MM.1S (cell line): ENCODE data around the gene RBMS3.

Experiments used
- DNase-seq: peaks from one replicate; pipeline ENCODE4 v3.0.0-alpha.2; 2015
- H2AFZ ChIP-seq: fragments of 300-600 bp; sonication (generic); 2 replicates; pipeline ENCODE4 v1.6.0; 2016; ENCODE audit warnings: antibody characterized with exemption, low read length
- H3F3A ChIP-seq: fragments of 300-600 bp; sonication (generic); 2 replicates; pipeline ENCODE4 v1.6.1; 2016; ENCODE audit warnings: mild to moderate bottlenecking, antibody characterized with exemption, low read length, moderate library complexity, mixed read lengths; ENCODE audit not compliant: insufficient read depth
- H3K27ac ChIP-seq: fragments of 300-600 bp; sonication (generic); 2 replicates; pipeline ENCODE4 v1.5.1; 2016; ENCODE audit warnings: mild to moderate bottlenecking, low read length
- H3K27me3 ChIP-seq: fragments of 300-600 bp; sonication (generic); replicated peaks from 2 replicates; pipeline ENCODE4 v1.6.0; 2016; ENCODE audit warnings: low read length; ENCODE audit not compliant: insufficient read depth
- H3K36me3 ChIP-seq: fragments of 300-600 bp; sonication (generic); replicated peaks from 2 replicates; pipeline ENCODE4 v1.6.1; 2016; ENCODE audit warnings: mild to moderate bottlenecking, low read length, mixed read lengths; ENCODE audit not compliant: insufficient read depth
- H3K4me1 ChIP-seq: fragments of 300-600 bp; sonication (generic); 2 replicates; pipeline ENCODE4 v1.6.1; 2016; ENCODE audit warnings: low read length, mixed read lengths
- H3K4me2 ChIP-seq: fragments of 300-600 bp; sonication (generic); 2 replicates; pipeline ENCODE4 v1.6.0; 2016; ENCODE audit warnings: low read depth, low read length
- H3K4me3 ChIP-seq: fragments of 300-600 bp; sonication (generic); 2 replicates; pipeline ENCODE4 v1.5.1; 2016; ENCODE audit warnings: low read length, mixed read lengths
- H3K79me2 ChIP-seq: fragments of 300-600 bp; sonication (generic); 2 replicates; pipeline ENCODE4 v1.6.1; 2016; ENCODE audit warnings: mixed run types, low read length, mixed read lengths
- H3K9ac ChIP-seq: fragments of 300-600 bp; sonication (generic); 2 replicates; pipeline ENCODE4 v1.6.1; 2016; ENCODE audit warnings: low read length, mixed read lengths
- H3K9me2 ChIP-seq: fragments of 300-600 bp; sonication (generic); replicated peaks from 2 replicates; pipeline ENCODE4 v1.6.1; 2016; ENCODE audit warnings: mild to moderate bottlenecking, low read length, mixed read lengths; ENCODE audit not compliant: insufficient read depth
- H3K9me3 ChIP-seq: fragments of 300-600 bp; sonication (generic); replicated peaks from 2 replicates; pipeline ENCODE4 v1.6.1; 2016; ENCODE audit warnings: mild to moderate bottlenecking, low read length, mixed read lengths; ENCODE audit not compliant: insufficient read depth
- H4K20me1 ChIP-seq: fragments of 300-600 bp; sonication (generic); 2 replicates; pipeline ENCODE4 v1.6.1; 2016; ENCODE audit warnings: mild to moderate bottlenecking, low read length, moderate library complexity, mixed read lengths; ENCODE audit not compliant: insufficient read depth
- EZH2 ChIP-seq: fragments of 300-600 bp; sonication (generic); optimal IDR thresholded peaks from 2 replicates; pipeline ENCODE3; 2017; ENCODE audit warnings: low read depth, mild to moderate bottlenecking, antibody characterized with exemption, low read length, mixed read lengths
- EZH2phosphoT487 ChIP-seq: fragments of 300-600 bp; sonication (generic); IDR thresholded peaks from 2 replicates; pipeline ENCODE4 v1.6.1; 2018; ENCODE audit warnings: antibody characterized with exemption, low read length
- TF ChIP-seq, protein P1 (sequence below): fragments of 300-600 bp; sonication (generic); IDR thresholded peaks from 2 replicates; pipeline ENCODE4 v1.5.1; 2016; ENCODE audit warnings: antibody characterized with exemption, low read length, mixed read lengths

RBMS3 gene

DNA sequence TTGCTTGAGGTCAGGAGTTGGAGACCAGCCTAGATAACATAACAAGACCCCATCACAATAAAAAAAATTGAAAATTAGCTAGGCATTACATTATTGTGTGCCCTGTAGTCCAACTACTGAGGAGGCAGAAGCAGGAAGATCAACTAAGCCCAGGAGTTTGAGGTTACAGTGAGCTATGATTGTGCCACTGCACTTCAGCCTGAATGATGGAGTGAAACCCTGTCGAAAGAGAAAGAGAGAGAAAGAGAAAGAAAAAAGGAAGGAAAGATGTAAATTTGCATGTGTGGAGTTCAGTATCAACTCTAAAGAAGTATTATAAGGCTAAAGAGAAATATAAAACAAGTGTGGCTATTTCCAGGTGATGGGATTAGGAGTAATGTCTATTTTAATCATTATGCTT is 661.4 kb downstream of the RBMS3 start:
- H3K36me3 ChIP-seq, result no peaks in the 10 kb centered on the region
- TF ChIP-seq, protein P1, sequence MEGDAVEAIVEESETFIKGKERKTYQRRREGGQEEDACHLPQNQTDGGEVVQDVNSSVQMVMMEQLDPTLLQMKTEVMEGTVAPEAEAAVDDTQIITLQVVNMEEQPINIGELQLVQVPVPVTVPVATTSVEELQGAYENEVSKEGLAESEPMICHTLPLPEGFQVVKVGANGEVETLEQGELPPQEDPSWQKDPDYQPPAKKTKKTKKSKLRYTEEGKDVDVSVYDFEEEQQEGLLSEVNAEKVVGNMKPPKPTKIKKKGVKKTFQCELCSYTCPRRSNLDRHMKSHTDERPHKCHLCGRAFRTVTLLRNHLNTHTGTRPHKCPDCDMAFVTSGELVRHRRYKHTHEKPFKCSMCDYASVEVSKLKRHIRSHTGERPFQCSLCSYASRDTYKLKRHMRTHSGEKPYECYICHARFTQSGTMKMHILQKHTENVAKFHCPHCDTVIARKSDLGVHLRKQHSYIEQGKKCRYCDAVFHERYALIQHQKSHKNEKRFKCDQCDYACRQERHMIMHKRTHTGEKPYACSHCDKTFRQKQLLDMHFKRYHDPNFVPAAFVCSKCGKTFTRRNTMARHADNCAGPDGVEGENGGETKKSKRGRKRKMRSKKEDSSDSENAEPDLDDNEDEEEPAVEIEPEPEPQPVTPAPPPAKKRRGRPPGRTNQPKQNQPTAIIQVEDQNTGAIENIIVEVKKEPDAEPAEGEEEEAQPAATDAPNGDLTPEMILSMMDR, result no peak
- no peak for TF ChIP-seq EZH2
- no peak for TF ChIP-seq EZH2phosphoT487
- H3K9ac ChIP-seq, result no peak overlapping the region
- H3K4me3 ChIP-seq, result no peak overlapping the region
- no peak overlapping the region for H2AFZ ChIP-seq
- H4K20me1 ChIP-seq, result no peaks in the 10 kb centered on the region
- no peak overlapping the region for H3K27ac ChIP-seq
- H3K9me2 ChIP-seq, result no peaks in the 10 kb centered on the region
- no peaks in the 10 kb centered on the region for H3K79me2 ChIP-seq
- DNase-seq, result no peak
- H3K9me3 ChIP-seq, result no peaks in the 10 kb centered on the region
- H3K4me1 ChIP-seq, result peaks cover 6% of the 10 kb centered on the region
- no peaks in the 10 kb centered on the region for H3K27me3 ChIP-seq
- no peak overlapping the region for H3K4me2 ChIP-seq
- no peaks in the 10 kb centered on the region for H3F3A ChIP-seq

DNA sequence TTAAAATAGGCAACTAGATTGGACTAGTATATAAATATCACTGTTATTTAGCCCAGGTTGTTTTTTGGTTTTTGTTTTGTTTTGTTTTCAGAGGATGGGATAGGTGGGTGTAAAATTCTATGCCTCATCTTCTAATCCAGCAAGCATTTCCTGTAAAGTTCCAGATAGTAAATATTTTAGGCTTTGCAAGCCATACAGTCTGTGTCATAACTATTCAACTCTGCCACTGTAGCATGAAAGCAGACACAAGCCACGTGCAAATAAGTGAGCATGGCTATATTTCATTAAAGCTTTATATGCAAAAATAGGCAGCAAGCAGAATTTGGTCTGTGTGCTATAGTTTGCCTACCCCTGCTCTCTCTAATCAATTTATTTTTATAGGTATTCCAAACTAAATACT is 668.3 kb downstream of the RBMS3 start:
- H3K27ac ChIP-seq, result no peak overlapping the region
- no peaks in the 10 kb centered on the region for H3K4me1 ChIP-seq
- H3K4me3 ChIP-seq, result no peak overlapping the region
- no peak overlapping the region for H3K9ac ChIP-seq
- H3F3A ChIP-seq, result no peaks in the 10 kb centered on the region
- H2AFZ ChIP-seq, result no peak overlapping the region
- H3K27me3 ChIP-seq, result no peaks in the 10 kb centered on the region
- no peak for TF ChIP-seq EZH2
- TF ChIP-seq, protein P1, result no peak
- TF ChIP-seq EZH2phosphoT487, result no peak
- no peaks in the 10 kb centered on the region for H3K36me3 ChIP-seq
- H3K9me2 ChIP-seq, result no peaks in the 10 kb centered on the region
- no peaks in the 10 kb centered on the region for H3K79me2 ChIP-seq
- H3K4me2 ChIP-seq, result no peak overlapping the region
- DNase-seq, result no peak
- H3K9me3 ChIP-seq, result no peaks in the 10 kb centered on the region
- no peaks in the 10 kb centered on the region for H4K20me1 ChIP-seq

DNA sequence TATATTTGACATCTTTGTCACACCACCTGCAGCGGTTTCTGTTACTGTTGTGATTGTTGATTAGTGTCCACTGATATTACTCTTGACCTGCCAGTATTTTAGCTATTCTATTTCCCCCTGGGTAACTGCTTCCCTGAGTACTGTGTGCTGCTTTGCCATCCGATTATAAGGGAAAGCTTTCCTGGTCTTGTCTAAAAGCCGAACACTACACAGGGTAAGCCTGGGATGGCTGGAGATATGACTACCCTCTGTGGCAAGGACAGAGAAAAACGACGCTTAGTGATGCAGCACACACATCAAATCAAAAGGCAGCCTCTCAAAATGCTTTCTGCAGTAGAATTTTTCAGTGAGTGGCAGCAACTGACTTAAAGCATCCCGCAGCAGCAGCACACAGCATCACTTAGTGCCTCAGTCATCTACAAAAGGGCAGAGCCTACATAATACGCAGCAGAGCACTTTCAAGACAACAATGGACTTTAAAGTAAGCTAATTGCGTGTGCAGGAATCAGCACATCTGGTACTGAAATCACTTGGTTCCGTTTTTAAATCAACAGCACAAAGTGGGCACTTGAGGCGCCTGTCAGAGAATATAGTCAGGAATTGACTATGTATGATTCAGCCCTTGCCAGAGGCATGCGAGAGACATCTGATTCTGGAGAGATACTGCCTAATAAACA is 669.2 kb downstream of the RBMS3 start:
- Histone ChIP-seq H3K27me3 (no peaks in the 10 kb centered on the region), H3K9me2 (no peaks in the 10 kb centered on the region), H3K79me2 (no peaks in the 10 kb centered on the region), H4K20me1 (no peaks in the 10 kb centered on the region), H3K4me1 (no peaks in the 10 kb centered on the region), H3K27ac (no peak overlapping the region), H3K9me3 (no peaks in the 10 kb centered on the region), H3K4me3 (no peak overlapping the region), H3K36me3 (no peaks in the 10 kb centered on the region), H2AFZ (no peak overlapping the region), H3F3A (no peaks in the 10 kb centered on the region), H3K4me2 (no peak overlapping the region), H3K9ac (no peak overlapping the region)
- DNase-seq, result no peak
- TF ChIP-seq EZH2phosphoT487 (no peak), EZH2 (no peak)
- TF ChIP-seq, protein P1, result no peak
